NCI-H2107 (cell line): ENCODE measurements around the gene GOLGA8A.
"Not testable (repeated sequence)": the region's sequence is repeated elsewhere in the genome, so short reads cannot be mapped to it uniquely, and the experiment has no call there.

Experiments used
- DNase-seq: peaks from one replicate; lab custom pipeline; 2025; lab: John Stamatoyannopoulos, UW

GOLGA8A gene

GRCh38 chr15:34437687-34438086 lies at the start of gene GOLGA8A:
GOLGA8A (minus strand) TSS chr15:34437808; CDS start chr15:34389691, 48,117 bp downstream.
- DNase-seq = peak; percentile 27

- no peak for DNase-seq
Measured at GRCh38 chr15:34483644-34484043, 46.0 kb upstream of the GOLGA8A start.

GRCh38 chr15:34481370-34481769 lies 43.8 kb upstream of the GOLGA8A start:
- no peak for DNase-seq

- DNase-seq = no peak
Measured at GRCh38 chr15:34473840-34474239, 36.2 kb upstream of the GOLGA8A start.

GRCh38 chr15:34472947-34473346 lies 35.3 kb upstream of the GOLGA8A start:
- DNase-seq = no peak

GRCh38 chr15:34470892-34471291 lies 33.3 kb upstream of the GOLGA8A start:
- DNase-seq = no peak

- DNase-seq = no peak
Measured at GRCh38 chr15:34470091-34470490, 32.5 kb upstream of the GOLGA8A start.

GRCh38 chr15:34461730-34462129 lies 24.1 kb upstream of the GOLGA8A start:
- no peak for DNase-seq

GRCh38 chr15:34460451-34460850 lies 22.8 kb upstream of the GOLGA8A start:
- no peak for DNase-seq

- no peak for DNase-seq
Measured at GRCh38 chr15:34456658-34457057, 19.1 kb upstream of the GOLGA8A start.

- no peak for DNase-seq
Measured at GRCh38 chr15:34442891-34443290, 5.3 kb upstream of the GOLGA8A start.

- DNase-seq = no peak
Measured at GRCh38 chr15:34439878-34440277, 2.3 kb upstream of the GOLGA8A start.

GRCh38 chr15:34436956-34437442 lies 609 bp downstream of the GOLGA8A start:
- peak; percentile 4 for DNase-seq

GRCh38 chr15:34436126-34436955 lies 1.3 kb downstream of the GOLGA8A start:
- no peak for DNase-seq

- no peak for DNase-seq
Measured at GRCh38 chr15:34435658-34436057, 1.9 kb downstream of the GOLGA8A start.

- no peak for DNase-seq
Measured at GRCh38 chr15:34434627-34435305, 2.8 kb downstream of the GOLGA8A start.

GRCh38 chr15:34433956-34434626 lies 3.5 kb downstream of the GOLGA8A start:
- DNase-seq = not testable (repeated sequence)

- DNase-seq = not testable (repeated sequence)
Measured at GRCh38 chr15:34430642-34431041, 7.0 kb downstream of the GOLGA8A start.

- not testable (repeated sequence) for DNase-seq
Measured at GRCh38 chr15:34423425-34424090, 14.1 kb downstream of the GOLGA8A start.

GRCh38 chr15:34420953-34421352 lies 16.7 kb downstream of the GOLGA8A start:
- not testable (repeated sequence) for DNase-seq

GRCh38 chr15:34418435-34418834 lies 19.2 kb downstream of the GOLGA8A start:
- DNase-seq = not testable (repeated sequence)

GRCh38 chr15:34409511-34409910 lies 28.1 kb downstream of the GOLGA8A start:
- DNase-seq = not testable (repeated sequence)
